GM04503 (cell line): Measurements from ENCODE around the gene TLK2.

Source experiments
- DNase-seq: peaks from one replicate; pipeline ENCODE4 v3.0.0-alpha.2; 2012; ENCODE audit warnings: low read depth

TLK2 gene

GRCh38 chr17:62656446-62656845 is 177.8 kb downstream of the TLK2 start:
- no peak for DNase-seq

GRCh38 chr17:62657145-62657665 is 178.6 kb downstream of the TLK2 start:
- no peak for DNase-seq

GRCh38 chr17:62657690-62658089 is 179.1 kb downstream of the TLK2 start:
- no peak for DNase-seq

- no peak for DNase-seq
Measured at GRCh38 chr17:62658136-62658920, 179.7 kb downstream of the TLK2 start.

GRCh38 chr17:62660629-62661118 is 182.0 kb downstream of the TLK2 start:
- DNase-seq, result no peak

GRCh38 chr17:62661337-62661736 is 182.7 kb downstream of the TLK2 start:
- DNase-seq, result no peak

GRCh38 chr17:62662855-62663254 is 184.2 kb downstream of the TLK2 start:
- no peak for DNase-seq
